ELR (cell line): Measurements from ENCODE around the gene SYNGAP1.
"Not testable (repeated sequence)": the region's sequence is repeated elsewhere in the genome, so short reads cannot be mapped to it uniquely, and the experiment has no call there.

Source experiments
- DNase-seq: peaks from one replicate; pipeline ENCODE4 v3.0.0-alpha.2; 2015; ENCODE audit warnings: low read depth

SYNGAP1 gene

DNA sequence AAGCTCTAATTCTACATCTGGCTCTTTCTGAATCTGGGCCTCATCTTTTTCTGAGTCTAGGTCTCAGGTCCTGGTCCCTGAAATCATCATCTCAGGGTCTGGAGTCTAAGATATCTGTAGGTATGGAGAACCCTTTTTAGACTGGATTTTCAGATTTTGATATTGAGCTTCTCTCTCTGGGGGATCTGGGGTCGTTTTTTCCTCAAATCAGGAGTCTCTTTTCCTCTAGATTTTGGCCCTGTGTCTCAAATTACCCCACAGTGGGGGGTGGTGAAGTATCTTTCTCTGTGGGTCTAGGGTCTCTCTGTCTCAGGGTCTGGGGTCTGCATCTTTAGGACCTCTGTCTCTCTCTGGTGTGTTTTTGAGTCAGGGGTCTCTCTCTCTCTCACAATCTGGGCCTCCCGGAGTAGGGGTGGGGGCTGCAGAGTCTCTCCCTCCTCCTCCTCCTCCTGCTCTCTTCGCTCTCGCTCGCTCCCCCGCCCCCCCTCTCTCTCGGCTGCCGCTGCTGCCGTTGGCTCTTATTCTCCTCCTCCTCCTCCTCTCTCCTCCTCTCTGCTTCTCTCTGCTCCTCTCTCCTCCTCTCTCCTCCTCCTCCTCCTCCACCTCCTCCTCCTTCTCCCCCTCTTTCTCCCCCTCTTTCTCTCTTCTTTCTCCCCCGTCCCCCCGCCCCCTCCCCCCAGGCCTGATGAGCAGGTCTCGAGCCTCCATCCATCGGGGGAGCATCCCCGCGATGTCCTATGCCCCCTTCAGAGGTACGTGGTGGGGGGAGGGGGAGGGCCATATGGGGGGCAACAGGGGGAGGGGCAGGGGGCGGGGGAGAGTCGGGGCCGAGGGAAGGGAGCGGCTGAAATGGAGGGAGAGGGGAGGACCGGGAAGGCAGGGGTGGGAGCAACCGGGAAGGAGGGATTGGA, at the start of gene SYNGAP1:
TSS of gene SYNGAP1 (plus strand) at position 486 of the 911 bp plus-strand sequence. CDS start at position 686, 200 bp downstream.
- DNase-seq = peak; percentile 61

DNA sequence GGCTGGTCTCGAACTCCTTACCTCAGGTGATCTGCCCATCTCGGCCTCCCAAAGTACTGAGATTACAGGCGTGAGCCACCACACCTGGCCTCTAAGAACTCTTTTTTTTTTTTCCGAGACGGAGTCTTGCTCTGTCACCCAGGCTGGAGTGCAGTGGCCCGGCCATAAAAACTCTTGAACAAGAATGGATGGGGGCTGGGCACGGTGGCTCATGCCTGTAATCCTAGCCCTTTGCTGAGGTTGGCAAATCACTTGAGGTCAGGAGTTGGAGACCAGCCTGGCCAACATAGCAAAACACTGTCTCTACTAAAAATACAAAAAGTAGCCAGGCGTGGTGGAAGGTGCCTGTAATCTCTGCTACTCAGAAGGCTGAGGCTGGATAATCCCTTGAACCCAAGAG, 48.0 kb upstream of the SYNGAP1 start:
- not testable (repeated sequence) for DNase-seq

- no peak for DNase-seq
Observed at GRCh38 chr6:33372526-33373123, 47.2 kb upstream of the SYNGAP1 start.

DNA sequence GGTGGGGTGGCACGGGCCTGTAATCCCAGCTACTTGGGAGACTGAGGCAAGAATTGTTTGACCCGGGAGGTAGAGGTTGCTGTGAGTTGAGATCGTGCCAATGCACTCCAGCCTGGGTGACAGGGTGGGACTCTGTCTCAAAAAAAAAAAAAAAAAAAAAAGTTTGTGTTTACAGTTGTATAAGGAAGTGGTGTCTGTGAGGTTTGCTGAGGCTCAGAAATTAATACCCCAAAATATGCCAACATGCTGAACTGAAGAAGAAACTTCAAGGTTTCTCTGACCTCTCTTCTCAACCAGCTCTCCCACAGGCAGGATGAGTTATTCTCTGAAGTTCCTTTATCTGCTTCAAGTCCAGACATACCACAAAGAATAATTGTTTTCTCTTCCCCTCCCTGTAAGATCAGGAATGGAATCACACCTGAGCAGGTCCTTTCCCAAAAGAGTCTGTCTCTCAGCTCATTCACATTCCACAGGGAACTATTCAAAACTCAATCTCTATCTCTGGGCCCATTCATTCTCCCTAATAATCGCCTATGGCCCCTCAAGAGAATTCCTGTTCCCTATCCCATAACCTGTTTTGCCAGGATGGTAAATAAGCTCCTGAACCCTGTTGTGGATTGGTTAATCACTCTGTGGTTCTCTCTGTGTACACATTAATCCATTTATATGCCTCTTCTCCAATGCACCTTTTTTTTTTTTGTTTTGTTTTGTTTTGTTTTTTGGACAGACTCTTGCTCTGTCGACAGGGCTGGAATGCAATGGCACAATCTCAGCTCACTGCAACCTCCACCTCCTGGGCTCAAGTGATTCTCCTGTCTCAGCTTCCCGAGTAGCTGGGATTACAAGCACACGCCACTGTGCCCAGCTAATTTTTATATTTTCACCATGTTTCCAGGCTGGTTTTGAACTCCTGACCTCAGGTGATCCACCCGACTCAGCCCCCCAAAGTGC, 45.6 kb upstream of the SYNGAP1 start:
- no peak for DNase-seq

DNA sequence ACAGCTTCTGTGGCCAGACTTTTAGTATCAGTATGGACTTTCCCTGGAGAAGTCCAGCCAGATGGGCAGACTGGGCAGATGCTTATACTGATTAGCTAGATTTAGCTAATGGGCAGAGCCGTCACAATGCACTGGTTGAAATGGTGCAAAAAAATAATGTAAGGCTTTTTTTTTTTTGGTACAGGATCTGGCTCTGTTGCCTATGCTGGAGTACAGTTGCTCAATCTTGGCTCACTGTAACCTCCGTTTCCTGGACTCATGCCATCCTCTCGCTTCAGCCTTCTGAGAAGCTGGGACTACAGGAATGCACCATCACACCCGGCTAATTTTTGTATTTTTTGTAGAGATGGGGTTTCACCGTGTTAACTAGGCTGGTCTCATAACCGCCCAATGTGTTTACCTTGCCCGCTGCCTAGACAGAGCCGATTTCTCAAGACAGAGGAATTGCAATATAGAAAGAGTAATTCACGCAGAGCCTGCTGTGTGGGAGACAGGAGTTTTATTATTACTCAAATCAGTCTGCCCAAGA, 44.7 kb upstream of the SYNGAP1 start:
- DNase-seq = peak; percentile 68

- no peak for DNase-seq
Observed at GRCh38 chr6:33377171-33377570, 42.7 kb upstream of the SYNGAP1 start.

DNA sequence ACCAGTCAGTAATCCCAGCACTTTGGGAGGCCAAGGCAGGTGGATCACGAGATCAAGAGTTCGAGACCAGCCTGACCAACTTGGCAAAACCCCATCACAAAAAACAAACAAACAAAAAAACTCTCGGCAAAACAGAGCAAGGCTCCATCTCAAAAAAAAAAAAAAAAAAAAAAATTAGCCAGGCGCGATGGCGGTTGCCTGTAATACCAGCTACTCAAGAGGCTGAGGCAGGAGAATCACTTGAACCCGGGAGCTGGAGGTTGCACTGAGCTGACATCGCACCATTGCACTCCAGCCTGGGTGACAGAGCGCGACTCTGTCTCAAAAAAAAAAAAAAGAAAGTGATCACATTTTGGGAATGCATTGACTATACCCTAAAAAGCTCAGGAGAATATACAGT, 40.7 kb upstream of the SYNGAP1 start:
- DNase-seq = not testable (repeated sequence)

GRCh38 chr6:33380272-33380981, 39.4 kb upstream of the SYNGAP1 start:
- DNase-seq = no peak

- DNase-seq = no peak
Observed at GRCh38 chr6:33383427-33384185, 36.3 kb upstream of the SYNGAP1 start.

GRCh38 chr6:33384581-33385020, 35.3 kb upstream of the SYNGAP1 start:
- DNase-seq = peak; percentile 86

GRCh38 chr6:33390173-33390572, 29.7 kb upstream of the SYNGAP1 start:
- DNase-seq = no peak

DNA sequence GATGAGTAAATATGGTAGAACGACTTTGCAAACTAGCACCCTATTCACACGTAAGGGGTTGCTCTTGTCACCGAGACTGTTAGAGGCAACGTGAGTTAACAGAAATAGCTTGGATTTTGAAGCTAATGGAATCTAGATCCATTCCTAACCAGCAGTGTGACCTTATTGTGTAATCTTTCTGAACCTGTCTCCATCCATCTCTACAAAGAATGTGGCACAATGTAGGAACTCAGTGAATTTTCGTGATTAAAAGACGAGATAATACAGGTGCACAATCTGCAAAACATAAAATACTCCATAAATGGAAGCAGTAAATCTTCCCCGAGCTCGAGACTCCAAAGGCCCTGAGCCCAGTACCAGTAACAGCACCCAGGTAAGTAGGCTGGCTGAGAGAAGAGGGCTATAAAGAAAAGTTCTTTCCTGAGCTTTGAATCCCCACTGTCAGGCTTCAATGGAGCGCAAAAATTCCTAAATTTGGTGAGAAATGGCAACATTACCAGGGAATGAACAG, 29.0 kb upstream of the SYNGAP1 start:
- DNase-seq = no peak

DNA sequence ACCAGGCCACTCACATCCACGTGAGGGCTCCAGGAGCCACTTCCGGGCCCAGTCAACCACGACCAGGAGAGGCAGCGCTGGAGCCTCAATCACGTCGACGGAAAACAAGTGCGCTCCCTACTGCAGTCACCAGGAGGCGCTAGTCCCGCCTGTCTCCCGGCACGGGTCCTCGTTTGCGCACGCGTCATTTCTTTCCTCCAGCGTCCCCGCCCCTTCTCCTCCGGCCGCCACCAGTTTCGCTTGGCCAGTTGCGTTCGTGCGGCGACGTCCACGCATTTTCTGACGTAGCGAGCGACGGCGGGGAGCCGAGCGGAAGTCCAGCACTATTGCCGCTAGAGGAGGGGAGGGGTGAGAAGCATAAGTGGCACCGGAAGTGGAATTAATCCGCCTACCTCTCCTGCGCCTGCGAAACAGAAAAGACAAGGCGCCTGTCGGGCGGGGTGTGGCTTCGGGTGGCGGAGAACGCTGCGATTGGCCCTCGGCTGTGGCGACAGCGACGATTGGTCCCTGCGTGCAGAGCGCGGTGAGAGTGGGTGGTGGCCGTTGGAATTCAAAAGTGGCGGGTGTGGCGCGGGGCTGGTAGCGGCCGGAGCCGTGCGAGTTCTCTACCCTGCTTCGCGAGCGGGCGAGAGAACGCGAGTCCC, 28.5 kb upstream of the SYNGAP1 start, which contains the start of gene KIFC1:
TSS of gene KIFC1 (plus strand) at position 546 of the 644 bp plus-strand sequence. CDS start 163 bp downstream, outside the sequence.
- DNase-seq = peak; percentile 100

DNA sequence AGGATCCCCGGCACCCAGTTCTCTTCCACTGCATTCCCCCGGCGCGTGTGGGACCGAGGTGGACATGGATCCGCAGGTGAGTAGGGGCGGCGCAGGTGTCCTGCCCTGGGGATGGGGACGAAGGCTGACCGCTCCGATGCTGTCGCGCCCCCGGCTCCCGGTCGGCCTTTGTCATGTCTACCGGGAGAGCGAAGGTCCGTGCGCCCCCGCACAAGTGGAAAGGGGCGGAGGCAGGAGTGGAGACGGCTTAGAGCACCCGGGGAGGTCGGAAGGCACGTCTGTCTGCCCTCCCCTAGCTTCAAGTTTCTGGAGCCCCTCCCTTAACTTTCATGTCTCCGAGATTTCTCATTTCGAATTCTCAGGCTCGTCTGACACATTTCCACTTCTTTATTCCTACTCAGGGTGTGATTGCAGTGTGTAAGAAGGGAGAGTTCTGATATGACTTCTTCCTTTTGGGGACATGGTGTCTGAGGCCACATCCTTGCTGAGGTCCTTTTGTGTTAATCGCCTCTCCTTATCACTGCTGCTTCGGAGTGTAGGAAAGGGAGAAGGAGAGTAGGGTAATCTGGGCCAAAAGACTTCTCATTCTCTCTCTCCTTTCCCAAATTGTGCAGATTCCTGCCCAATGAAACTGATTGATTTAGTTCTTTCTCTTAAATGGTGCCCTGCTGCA, 27.8 kb upstream of the SYNGAP1 start:
- DNase-seq = peak; percentile 65

DNA sequence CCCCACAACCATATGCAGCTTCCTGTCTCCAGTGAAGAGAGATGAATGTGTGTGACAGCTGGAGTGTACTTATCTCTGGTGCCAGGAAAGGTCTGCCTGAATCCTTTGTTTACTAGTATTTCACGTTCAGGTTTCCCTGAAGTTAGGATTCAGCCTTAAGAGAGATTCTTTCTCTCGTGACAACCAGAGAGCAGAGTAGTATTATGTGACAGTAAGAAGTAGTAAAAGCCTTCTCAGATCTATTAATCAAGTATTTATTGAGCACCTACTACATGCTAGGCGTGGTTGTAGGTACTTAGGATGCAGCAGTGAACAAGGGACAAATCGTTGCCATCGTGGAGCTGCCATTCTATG, 27.3 kb upstream of the SYNGAP1 start:
- DNase-seq = no peak

DNA sequence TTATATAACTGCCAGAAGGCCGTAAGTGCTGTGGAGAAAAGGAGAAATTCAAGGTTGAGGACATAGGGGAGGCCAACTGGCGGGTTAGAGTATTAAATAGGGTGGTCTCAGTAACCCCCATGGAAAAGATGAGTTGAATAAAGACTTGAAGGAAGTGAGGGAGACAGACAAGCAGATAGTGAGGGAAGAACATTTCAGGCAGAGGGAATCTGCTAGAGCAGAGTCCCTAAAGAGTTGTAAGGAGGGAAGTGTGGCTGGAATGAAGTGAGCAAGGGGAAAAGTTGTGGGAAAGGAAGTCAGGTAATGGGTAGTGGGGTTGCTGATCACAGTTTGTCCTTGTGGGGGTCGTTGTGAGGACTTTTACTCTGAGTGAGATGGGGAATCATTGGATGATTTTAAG, 26.9 kb upstream of the SYNGAP1 start:
- no peak for DNase-seq

GRCh38 chr6:33397541-33397940, 22.3 kb upstream of the SYNGAP1 start:
- no peak for DNase-seq

- not testable (repeated sequence) for DNase-seq
Observed at GRCh38 chr6:33398601-33399000, 21.3 kb upstream of the SYNGAP1 start.

DNA sequence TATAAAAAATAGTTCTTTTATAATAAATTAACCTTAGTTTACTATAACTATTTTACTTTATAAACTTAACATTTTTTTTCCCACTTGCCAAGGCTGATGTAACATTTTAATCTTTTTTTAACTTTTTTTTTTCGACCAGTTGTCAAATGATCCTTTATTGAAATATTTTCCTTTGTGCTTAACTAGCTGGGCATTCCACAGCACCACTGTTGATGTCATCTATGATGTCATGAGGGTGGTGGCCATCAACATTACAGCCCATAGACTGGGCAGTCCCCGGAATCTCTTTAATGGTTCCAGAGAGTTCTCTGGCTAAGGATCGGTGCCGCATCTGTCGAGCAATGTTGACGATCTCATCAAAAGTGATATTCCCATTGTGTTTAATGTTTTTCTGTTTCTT, 20.0 kb upstream of the SYNGAP1 start:
- not testable (repeated sequence) for DNase-seq
